T1000 (cell line): Measurements from ENCODE around the gene B3GAT1.
"Not testable (repeated sequence)": the region's sequence is repeated elsewhere in the genome, so short reads cannot be mapped to it uniquely, and the experiment has no call there.

Experiments used
- DNase-seq: peaks from one replicate; lab custom pipeline; 2025; ENCODE audit warnings: mixed read lengths; lab: John Stamatoyannopoulos, UW

B3GAT1 gene, protein sequence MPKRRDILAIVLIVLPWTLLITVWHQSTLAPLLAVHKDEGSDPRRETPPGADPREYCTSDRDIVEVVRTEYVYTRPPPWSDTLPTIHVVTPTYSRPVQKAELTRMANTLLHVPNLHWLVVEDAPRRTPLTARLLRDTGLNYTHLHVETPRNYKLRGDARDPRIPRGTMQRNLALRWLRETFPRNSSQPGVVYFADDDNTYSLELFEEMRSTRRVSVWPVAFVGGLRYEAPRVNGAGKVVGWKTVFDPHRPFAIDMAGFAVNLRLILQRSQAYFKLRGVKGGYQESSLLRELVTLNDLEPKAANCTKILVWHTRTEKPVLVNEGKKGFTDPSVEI

GRCh38 chr11:134412203-134413042 is at the start of gene B3GAT1:
Gene B3GAT1 (minus strand): TSS chr11:134412242. CDS start chr11:134387659, 24,583 bp downstream.
- no peak for DNase-seq

GRCh38 chr11:134461621-134462020 is 49.6 kb upstream of the B3GAT1 start:
- no peak for DNase-seq

- no peak for DNase-seq
Observed at GRCh38 chr11:134460881-134461280, 48.8 kb upstream of the B3GAT1 start.

DNA sequence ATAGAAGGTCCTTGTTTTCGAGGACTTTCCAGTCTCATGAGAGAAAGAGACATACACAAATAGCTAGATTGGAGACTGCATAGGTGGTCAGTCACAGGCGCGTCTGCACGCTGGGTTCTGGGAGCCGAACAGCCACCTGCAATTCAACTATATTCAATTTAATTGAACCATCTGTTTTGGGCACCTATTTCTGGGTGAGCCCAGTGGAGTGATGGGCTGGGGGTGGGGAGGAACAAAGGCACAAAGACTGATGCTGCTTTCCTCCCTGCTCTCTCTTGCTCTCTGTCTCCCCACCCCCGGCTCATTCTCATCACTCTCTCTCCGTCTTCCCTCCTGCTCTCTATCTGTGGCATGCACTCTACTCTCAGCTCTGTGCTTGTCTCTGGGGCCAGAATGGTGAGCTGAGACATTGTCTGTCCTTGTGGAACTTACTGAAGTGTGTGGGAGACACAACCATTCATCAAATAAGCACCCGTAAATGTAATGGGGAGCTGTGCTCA is 48.1 kb upstream of the B3GAT1 start:
- no peak for DNase-seq

DNA sequence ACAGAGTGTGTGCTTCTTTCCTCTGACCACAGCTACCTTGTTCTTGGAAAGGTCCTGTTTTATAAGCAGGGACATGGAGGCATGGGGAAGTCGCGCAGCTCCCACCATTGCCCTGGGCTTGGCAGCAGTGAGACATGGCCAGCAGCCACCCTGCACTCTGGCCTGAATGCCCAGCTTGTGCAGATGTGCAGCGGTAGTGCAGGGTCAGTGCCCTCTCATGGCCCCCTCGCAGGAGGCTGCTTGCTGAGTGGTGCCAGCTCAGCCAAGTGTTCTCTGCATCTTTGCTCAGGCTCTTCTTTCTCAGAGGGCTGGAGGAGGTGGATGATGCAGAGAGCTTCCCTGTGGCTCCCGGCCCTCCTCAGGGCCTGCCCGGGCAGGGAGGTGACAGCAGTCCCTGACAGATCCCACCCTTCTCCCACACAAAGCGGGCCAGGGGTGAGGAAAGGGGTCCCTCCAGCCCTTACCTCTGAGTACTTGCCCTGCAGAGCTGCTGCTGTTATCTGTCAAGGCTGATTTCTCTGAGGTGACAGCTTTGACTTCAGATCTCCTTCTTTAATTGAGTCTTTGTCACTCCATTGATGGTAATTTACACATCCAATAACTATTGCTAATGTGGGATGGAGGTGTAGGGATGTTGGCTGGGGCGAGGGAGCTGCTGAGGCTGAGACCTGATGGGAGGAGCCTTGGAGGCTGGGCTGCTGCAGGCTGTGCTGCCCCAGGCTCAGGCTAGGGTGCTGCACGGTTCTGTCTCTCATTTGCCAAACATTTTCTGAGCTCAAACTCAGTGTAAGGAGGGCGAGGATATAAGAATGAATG is 47.4 kb upstream of the B3GAT1 start:
- DNase-seq: no peak

- DNase-seq: not testable (repeated sequence)
Observed at GRCh38 chr11:134457411-134458007, 45.5 kb upstream of the B3GAT1 start.

DNA sequence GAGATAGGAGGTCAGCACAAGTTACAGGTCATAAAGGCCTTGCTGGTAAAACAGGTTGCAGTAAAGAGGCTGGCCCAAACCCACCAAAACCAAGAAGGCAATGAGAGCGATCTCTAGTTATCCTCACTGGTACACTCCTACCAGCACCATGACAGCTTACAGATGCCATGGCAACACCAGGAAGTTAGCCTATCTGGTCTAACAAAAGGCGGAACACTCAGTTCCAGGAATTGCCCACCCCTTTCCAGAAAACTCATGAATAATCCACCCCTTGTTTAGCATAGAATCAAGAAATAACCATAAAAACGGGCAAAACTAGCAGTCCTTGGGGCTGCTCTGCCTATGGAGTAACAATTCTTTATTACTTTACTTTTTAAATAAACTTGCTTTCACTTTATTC is 43.5 kb upstream of the B3GAT1 start:
- DNase-seq: no peak

DNA sequence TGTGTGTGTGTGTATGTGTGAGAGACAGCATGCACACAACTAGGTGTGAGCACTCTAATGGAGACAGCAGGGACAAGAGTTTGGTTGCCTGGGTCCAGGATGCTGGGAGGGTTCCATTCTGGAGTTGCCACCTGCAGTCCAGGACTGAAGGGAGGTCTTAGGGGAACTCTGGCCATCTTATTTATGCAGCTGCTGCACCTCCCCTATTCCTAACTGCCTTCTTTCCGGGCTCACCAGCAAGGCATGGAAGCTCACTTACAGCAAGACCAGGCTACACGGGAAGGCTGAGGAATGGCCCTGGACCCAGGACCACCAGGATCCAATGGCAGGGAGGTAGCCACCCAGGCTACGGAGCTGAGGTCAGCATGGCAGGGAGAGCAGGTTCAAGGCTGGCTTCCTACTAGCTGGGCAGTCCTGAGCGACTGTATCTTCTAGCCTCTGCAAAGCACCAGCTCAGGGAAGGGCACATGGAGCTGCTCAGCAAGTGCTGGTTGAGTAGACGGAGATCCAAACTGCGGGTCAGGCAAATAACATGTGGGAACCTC is 42.2 kb upstream of the B3GAT1 start:
- no peak for DNase-seq

- DNase-seq: no peak
Observed at GRCh38 chr11:134453441-134453840, 41.4 kb upstream of the B3GAT1 start.

DNA sequence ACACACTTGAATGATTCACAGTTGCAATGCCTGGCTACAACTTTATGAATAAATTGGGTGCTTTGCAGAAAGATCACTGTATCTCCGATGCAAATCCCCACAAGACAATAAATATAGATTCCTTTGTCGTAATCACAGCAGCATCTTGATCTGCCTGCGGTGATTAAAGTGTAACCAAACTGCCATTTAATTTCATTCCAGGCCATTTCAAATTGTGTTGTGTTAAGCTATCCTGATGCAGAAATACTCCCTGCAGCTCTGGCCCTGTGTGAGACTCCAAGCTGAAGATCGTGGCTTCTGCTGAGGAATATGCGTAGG is 40.8 kb upstream of the B3GAT1 start:
- no peak for DNase-seq

GRCh38 chr11:134452026-134452837 is 40.2 kb upstream of the B3GAT1 start:
- DNase-seq: no peak

DNA sequence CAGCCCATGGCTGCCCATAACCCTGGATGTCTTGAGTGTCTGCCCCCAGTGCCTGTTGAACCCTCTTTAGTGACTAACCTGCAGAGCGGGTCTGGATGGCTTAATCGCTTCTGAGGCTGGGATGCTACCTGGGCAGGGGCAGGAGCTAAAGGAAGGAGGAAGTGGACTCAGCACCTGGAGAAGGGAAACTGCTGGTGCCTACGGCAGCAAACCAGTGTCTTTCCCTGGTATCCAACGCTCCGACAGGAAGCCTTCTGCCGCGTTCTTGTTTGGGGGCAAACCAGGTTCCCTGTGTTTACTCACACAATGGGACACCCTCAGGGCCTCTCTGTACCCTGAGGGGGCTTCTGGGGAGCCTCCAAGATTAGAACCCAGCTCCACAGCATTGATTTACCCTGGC is 38.1 kb upstream of the B3GAT1 start:
- DNase-seq: no peak

DNA sequence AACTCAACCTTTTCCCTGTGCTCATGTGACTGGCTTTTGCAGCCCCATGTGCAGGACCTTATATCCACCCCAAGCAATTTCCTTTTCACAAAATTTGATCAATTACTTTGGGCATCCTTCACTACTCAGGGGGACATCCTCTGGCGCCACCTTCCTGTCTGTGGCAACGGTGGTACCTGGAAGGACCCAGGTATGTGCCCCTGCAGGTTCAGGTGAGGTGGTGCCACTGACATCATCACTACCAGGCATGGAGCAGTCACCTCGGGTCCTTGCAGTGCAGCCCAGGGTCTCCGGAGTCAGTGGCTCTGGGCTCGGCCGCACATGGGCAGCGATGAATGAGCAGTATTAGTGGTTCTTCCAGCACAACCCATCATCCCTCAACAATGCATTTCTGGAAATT is 37.7 kb upstream of the B3GAT1 start:
- DNase-seq: no peak

GRCh38 chr11:134449051-134449450 is 37.0 kb upstream of the B3GAT1 start:
- DNase-seq: no peak

DNA sequence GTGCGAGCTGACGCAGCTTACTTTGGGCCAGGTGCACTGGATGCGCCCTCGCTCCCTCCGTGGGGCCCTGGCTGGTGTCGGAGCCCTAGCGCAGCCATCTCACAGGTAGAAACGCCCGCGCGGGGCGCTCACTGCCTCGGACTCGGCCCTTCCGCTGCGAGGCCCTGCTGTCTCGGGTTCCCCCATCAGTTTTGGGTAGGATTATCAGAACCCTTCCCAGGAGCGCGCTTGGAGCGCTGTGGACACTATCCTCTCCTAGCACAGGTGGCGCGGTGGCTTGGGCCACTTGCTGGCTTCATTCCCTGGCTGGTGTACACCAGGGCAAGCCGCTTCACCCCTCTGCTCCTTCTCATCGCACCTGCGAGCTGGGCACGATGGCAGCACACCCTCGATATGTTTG is 35.7 kb upstream of the B3GAT1 start:
- DNase-seq: no peak

GRCh38 chr11:134445601-134446325 is 33.7 kb upstream of the B3GAT1 start:
- no peak for DNase-seq

- not testable (repeated sequence) for DNase-seq
Observed at GRCh38 chr11:134444160-134445108, 32.4 kb upstream of the B3GAT1 start.

- DNase-seq: no peak
Observed at GRCh38 chr11:134443246-134443645, 31.2 kb upstream of the B3GAT1 start.

DNA sequence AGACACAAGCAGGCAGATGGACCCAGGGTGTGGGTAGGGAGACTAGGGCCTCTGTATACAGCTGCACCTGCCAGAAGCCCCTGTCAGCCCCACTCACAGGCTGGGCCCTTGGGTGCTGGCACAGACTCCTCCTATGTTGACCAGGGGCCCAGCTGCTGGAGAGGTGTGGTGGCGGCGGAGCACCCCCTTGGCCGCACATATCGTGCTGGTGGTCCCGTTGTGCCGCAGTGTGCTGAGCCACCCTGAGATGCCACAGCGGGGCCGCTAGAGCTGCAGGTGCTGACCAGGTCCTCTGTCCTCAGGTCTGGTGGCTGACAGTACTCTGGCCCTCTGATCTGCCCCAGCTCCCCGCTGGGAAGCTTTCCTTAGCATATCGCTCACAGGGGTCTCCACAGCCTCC is 30.2 kb upstream of the B3GAT1 start:
- no peak for DNase-seq
